SK-N-SH treated with all-trans-retinoic acid at 6 μM for 48 hours (cell line): Measurements from ENCODE around the gene GNAI1.

Experiments
- ARNTL ChIP-seq: fragments of 450-650 bp; formaldehyde crosslinking; IDR thresholded peaks from 2 replicates; pipeline ENCODE4 v1.5.0; 2020; ENCODE audit warnings: low read depth, mild to moderate bottlenecking, moderate library complexity, borderline replicate concordance
- CREB5 ChIP-seq: fragments of 250-450 bp; sonication (Bioruptor Pico); IDR thresholded peaks from 2 replicates; pipeline ENCODE4 v1.5.1; 2020; ENCODE audit warnings: low read depth, mild to moderate bottlenecking, moderate library complexity
- CSDC2 ChIP-seq: fragments of 250-450 bp; sonication (Bioruptor Pico); IDR thresholded peaks from 2 replicates; pipeline ENCODE4 v1.5.0; 2020; ENCODE audit warnings: mild to moderate bottlenecking, moderate library complexity
- ESRRG ChIP-seq: fragments of 250-450 bp; sonication (Bioruptor Pico); IDR thresholded peaks from 2 replicates; pipeline ENCODE4 v1.6.1; 2021; ENCODE audit warnings: mild to moderate bottlenecking
- ISL1 ChIP-seq: fragments of 250-450 bp; sonication (Bioruptor Pico); IDR thresholded peaks from 2 replicates; pipeline ENCODE4 v2.1.2; 2022; ENCODE audit warnings: mild to moderate bottlenecking, moderate library complexity
- PATZ1 ChIP-seq: fragments of 250-450 bp; sonication (Bioruptor Pico); IDR thresholded peaks from 2 replicates; pipeline ENCODE4 v1.8.0; 2020; ENCODE audit warnings: mild to moderate bottlenecking, moderate library complexity, borderline replicate concordance
- RARB ChIP-seq: fragments of 250-450 bp; sonication (Bioruptor Pico); IDR thresholded peaks from 2 replicates; pipeline ENCODE4 v1.8.0; 2021; ENCODE audit warnings: mild to moderate bottlenecking, moderate library complexity
- TSHZ2 ChIP-seq: fragments of 250-450 bp; sonication (Bioruptor Pico); IDR thresholded peaks from 2 replicates; pipeline ENCODE4 v1.5.0; 2020; ENCODE audit warnings: mild to moderate bottlenecking, moderate library complexity
- ZC3H10 ChIP-seq: fragments of 250-450 bp; sonication (Bioruptor Pico); IDR thresholded peaks from 2 replicates; pipeline ENCODE4 v1.5.1; 2021; ENCODE audit warnings: mild to moderate bottlenecking, moderate library complexity
- ZFP3 ChIP-seq: fragments of 250-450 bp; sonication (Bioruptor Pico); IDR thresholded peaks from 2 replicates; pipeline ENCODE4 v1.5.0; 2020; ENCODE audit warnings: mild to moderate bottlenecking, moderate library complexity
- ZFP30 ChIP-seq: fragments of 450-650 bp; formaldehyde crosslinking; IDR thresholded peaks from 2 replicates; pipeline ENCODE4 v1.5.0; 2022; ENCODE audit warnings: mild to moderate bottlenecking, moderate library complexity
- ZNF565 ChIP-seq: fragments of 450-650 bp; formaldehyde crosslinking; conservative IDR thresholded peaks from 2 replicates; pipeline ENCODE4 v1.5.0; 2020; ENCODE audit warnings: low read depth, mild to moderate bottlenecking, moderate library complexity
- ZNF70 ChIP-seq: fragments of 450-650 bp; formaldehyde crosslinking; IDR thresholded peaks from 2 replicates; pipeline ENCODE4 v1.5.0; 2020; ENCODE audit warnings: mild to moderate bottlenecking, moderate library complexity
- ZNF8 ChIP-seq: fragments of 450-650 bp; formaldehyde crosslinking; IDR thresholded peaks from 2 replicates; pipeline ENCODE4 v1.5.0; 2020; ENCODE audit warnings: mild to moderate bottlenecking, moderate library complexity

GRCh38 chr7:80150611-80151273 is 16.1 kb downstream of the GNAI1 start:
- TF ChIP-seq ZC3H10 (no peak), RARB (no peak), ZFP3 (CRISPR knock-in tag) (no peak), ISL1 (no peak), ZFP30 (CRISPR knock-in tag) (no peak), PATZ1 (no peak), CREB5 (no peak), ZNF70 (CRISPR knock-in tag) (no peak), ZNF565 (CRISPR knock-in tag) (no peak), CSDC2 (CRISPR knock-in tag) (no peak), ARNTL (CRISPR knock-in tag) (no peak), ZNF8 (CRISPR knock-in tag) (no peak), ESRRG (CRISPR knock-in tag) (no peak), TSHZ2 (CRISPR knock-in tag) (no peak)
